Glomerular visceral epithelial cell (primary cell): Measurements from ENCODE around the gene RIMBP2.
"Not testable (repeated sequence)": the region's sequence is repeated elsewhere in the genome, so short reads cannot be mapped to it uniquely, and the experiment has no call there.

Experiments
- DNase-seq: peaks from one replicate; pipeline ENCODE4 v3.0.0-alpha.2; 2016; ENCODE audit errors: extremely low spot score

RIMBP2 gene

GRCh38 chr12:130602251-130602650, 113.8 kb downstream of the RIMBP2 start:
- no peak for DNase-seq

GRCh38 chr12:130601327-130601726, 114.8 kb downstream of the RIMBP2 start:
- no peak for DNase-seq

- no peak for DNase-seq
Measured at GRCh38 chr12:130596241-130596640, 119.9 kb downstream of the RIMBP2 start.

- DNase-seq: no peak
Measured at GRCh38 chr12:130595566-130595965, 120.5 kb downstream of the RIMBP2 start.

GRCh38 chr12:130593056-130593455, 123.0 kb downstream of the RIMBP2 start:
- DNase-seq: no peak

GRCh38 chr12:130592641-130593040, 123.5 kb downstream of the RIMBP2 start:
- DNase-seq: no peak

GRCh38 chr12:130591736-130592135, 124.4 kb downstream of the RIMBP2 start:
- no peak for DNase-seq

- DNase-seq: no peak
Measured at GRCh38 chr12:130590685-130591084, 125.4 kb downstream of the RIMBP2 start.

- no peak for DNase-seq
Measured at GRCh38 chr12:130589540-130590317, 126.4 kb downstream of the RIMBP2 start.

GRCh38 chr12:130588696-130589539, 127.2 kb downstream of the RIMBP2 start:
- no peak for DNase-seq

- no peak for DNase-seq
Measured at GRCh38 chr12:130587966-130588365, 128.1 kb downstream of the RIMBP2 start.

GRCh38 chr12:130584475-130584874, 131.6 kb downstream of the RIMBP2 start:
- DNase-seq: not testable (repeated sequence)

GRCh38 chr12:130583800-130584199, 132.3 kb downstream of the RIMBP2 start:
- no peak for DNase-seq

GRCh38 chr12:130583317-130583716, 132.8 kb downstream of the RIMBP2 start:
- no peak for DNase-seq

- no peak for DNase-seq
Measured at GRCh38 chr12:130582286-130582685, 133.8 kb downstream of the RIMBP2 start.

- no peak for DNase-seq
Measured at GRCh38 chr12:130581782-130582181, 134.3 kb downstream of the RIMBP2 start.

- no peak for DNase-seq
Measured at GRCh38 chr12:130579231-130579630, 136.9 kb downstream of the RIMBP2 start.

GRCh38 chr12:130577351-130577750, 138.7 kb downstream of the RIMBP2 start:
- no peak for DNase-seq

- no peak for DNase-seq
Measured at GRCh38 chr12:130576371-130576816, 139.7 kb downstream of the RIMBP2 start.

- no peak for DNase-seq
Measured at GRCh38 chr12:130574402-130574801, 141.7 kb downstream of the RIMBP2 start.

- DNase-seq: no peak
Measured at GRCh38 chr12:130573766-130574165, 142.3 kb downstream of the RIMBP2 start.

- DNase-seq: no peak
Measured at GRCh38 chr12:130573235-130573634, 142.9 kb downstream of the RIMBP2 start.

GRCh38 chr12:130572553-130572952, 143.5 kb downstream of the RIMBP2 start:
- DNase-seq: no peak
